Uterus (tissue), 4 donors: ENCODE results near the gene DDIT3. TPM values are rescaled to one million over a fixed set of nuclear protein-coding genes. Genes with fewer than 3 reads are reported as not detected.

Experiments used
- DNase-seq, 2 donors: peaks; one replicate each; pipeline ENCODE4 v3.0.0-alpha.2; 2019 to 2020
- H3K27ac ChIP-seq, 2 donors: fragments of 200-600 bp; sonication (generic); 1 replicate in 1 of 2; 2 replicates in 1 of 2; pipeline ENCODE4 v1.5.1; 2016 to 2018
- H3K27me3 ChIP-seq, 2 donors: fragments of 200-600 bp; sonication (generic); one replicate each; pipeline ENCODE4 v1.5.1; 2018 to 2019; ENCODE audit warnings: control low read depth in 1 of 2
- H3K36me3 ChIP-seq, 2 donors: fragments of 200-600 bp; sonication (generic); one replicate each; pipeline ENCODE4 v1.5.1; 2019; ENCODE audit warnings: control low read depth in 1 of 2
- H3K4me1 ChIP-seq, 2 donors: fragments of 200-600 bp; sonication (generic); one replicate each; pipeline ENCODE4 v1.5.1; 2018 to 2019; ENCODE audit warnings: control low read depth in 1 of 2
- H3K4me3 ChIP-seq, 2 donors: fragments of 200-600 bp; sonication (generic); 1 replicate in 1 of 2; 2 replicates in 1 of 2; pipeline ENCODE4 v1.5.1; 2018 to 2019; ENCODE audit warnings: mild to moderate bottlenecking in 1 of 2
- H3K9me3 ChIP-seq, 2 donors: fragments of 200-600 bp; sonication (generic); one replicate each; pipeline ENCODE4 v1.5.1; 2019; ENCODE audit warnings: control low read depth in 1 of 2
- CTCF ChIP-seq, 4 experiments: fragments of 200-600 bp in 2 of 4; fragments of 450-650 bp in 2 of 4; sonication (generic) in 2 of 4; IDR thresholded peaks; one replicate each; pipeline ENCODE4 v1.5.1; 2016 to 2019; ENCODE audit warnings: antibody characterized with exemption in 4 of 4, mild to moderate bottlenecking in 2 of 4, moderate library complexity in 1 of 4
- POLR2A ChIP-seq, 2 donors: fragments of 450-650 bp; IDR thresholded peaks; one replicate each; pipeline ENCODE4 v1.6.1; 2016; ENCODE audit warnings: antibody characterized with exemption in 2 of 2, mild to moderate bottlenecking in 1 of 2, moderate library complexity in 1 of 2
- intact Hi-C: fragments of 100-400 bp; cut with DNase I; formaldehyde crosslinking; loops from one replicate; pipeline ENCODE4 v1.15.1; 2023; ENCODE audit warnings: low total_unique reads
- total RNA-seq, 4 donors: library from RNA; depleted of rRNA in 3 of 4; stranded (reverse); fragments of >200 nt in 3 of 4; gene quantifications; one replicate each; pipeline versions ENCODE4 v1.1.0 to v1.2.4, GENCODE V29; 2014 to 2023
- donor health status: DM: yes; HTN: yes; CAD: no.

The DDIT3 gene
- total RNA-seq, 4 donors from 2014 or later, result 2.3 to 28.2 (median 9.8) TPM

- Histone ChIP-seq H3K9me3 (no peaks in the 10 kb centered on the region), H3K36me3 (no peaks in the 10 kb centered on the region), H3K27me3 (peaks cover 8 to 13% of the 10 kb centered on the region in 2 donors), H3K4me1 (peaks cover 0 to 13% of the 10 kb centered on the region in 2 donors), H3K27ac (peak within 1 kb of the TSS in 1 of 2 donors; percentile 41), H3K4me3 (no peak within 1 kb of the TSS)
- TF ChIP-seq CTCF (IDR thresholded peaks at IDR 0.05) (no peak), POLR2A (IDR thresholded peaks at IDR 0.05) (no peak)
- DNase-seq, result no peak
- intact Hi-C loops, result no loop called here
Measured at GRCh38 chr12:57479376-57480115, 40.8 kb downstream of the DDIT3 start, which contains the start of gene ARHGAP9. TSS of gene ARHGAP9 (minus strand) at chr12:57479866. CDS start at chr12:57479406, 460 bp downstream.

- intact Hi-C loops, result no loop called here
- peaks cover 0 to 13% of the 10 kb centered on the region in 2 donors for H3K4me1 ChIP-seq
- TF ChIP-seq CTCF (IDR thresholded peaks at IDR 0.05) (no peak), POLR2A (IDR thresholded peaks at IDR 0.05) (no peak)
- peaks cover 8 to 19% of the 10 kb centered on the region in 2 donors for H3K27me3 ChIP-seq
- no peaks in the 10 kb centered on the region for H3K9me3 ChIP-seq
- peak overlapping the region in 1 of 2 donors; percentile 41 for H3K27ac ChIP-seq
- no peak overlapping the region for H3K4me3 ChIP-seq
- H3K36me3 ChIP-seq, result no peaks in the 10 kb centered on the region
- DNase-seq, result no peak
Measured at GRCh38 chr12:57479043-57479375, 41.3 kb downstream of the DDIT3 start.

- no peak for DNase-seq
- Histone ChIP-seq H3K27me3 (peaks cover 8 to 20% of the 10 kb centered on the region in 2 donors), H3K4me1 (peaks cover 0 to 13% of the 10 kb centered on the region in 2 donors), H3K4me3 (no peak overlapping the region), H3K27ac (no peak overlapping the region), H3K9me3 (no peaks in the 10 kb centered on the region), H3K36me3 (no peaks in the 10 kb centered on the region)
- intact Hi-C loops, result no loop called here
- TF ChIP-seq CTCF (IDR thresholded peaks at IDR 0.05) (no peak), POLR2A (IDR thresholded peaks at IDR 0.05) (no peak)
Measured at GRCh38 chr12:57477710-57478681, 42.3 kb downstream of the DDIT3 start.

GRCh38 chr12:57476993-57477709, 43.2 kb downstream of the DDIT3 start:
- TF ChIP-seq POLR2A (IDR thresholded peaks at IDR 0.05), result no peak
- no peak for TF ChIP-seq CTCF (IDR thresholded peaks at IDR 0.05)
- Histone ChIP-seq H3K4me1 (peaks cover 0 to 13% of the 10 kb centered on the region in 2 donors), H3K4me3 (no peak overlapping the region), H3K27me3 (peaks cover 8 to 20% of the 10 kb centered on the region in 2 donors), H3K9me3 (no peaks in the 10 kb centered on the region), H3K36me3 (no peaks in the 10 kb centered on the region), H3K27ac (no peak overlapping the region)
- no peak for DNase-seq
- intact Hi-C loops, result no loop called here
